DMS153 treated with DMSO at 0.1 percent for 48 hours (cell line): ENCODE results near the gene TMEM178B.
"Not testable (repeated sequence)": the region's sequence is repeated elsewhere in the genome, so short reads cannot be mapped to it uniquely, and the experiment has no call there.

Source experiments
- DNase-seq: peaks from one replicate; lab custom pipeline; 2025; ENCODE audit not compliant: unreplicated experiment; lab: John Stamatoyannopoulos, UW

TMEM178B gene

GRCh38 chr7:141073641-141074161 is at the start of gene TMEM178B:
TSS of gene TMEM178B (plus strand) at chr7:141074064.
- peak; percentile 64 for DNase-seq

DNA sequence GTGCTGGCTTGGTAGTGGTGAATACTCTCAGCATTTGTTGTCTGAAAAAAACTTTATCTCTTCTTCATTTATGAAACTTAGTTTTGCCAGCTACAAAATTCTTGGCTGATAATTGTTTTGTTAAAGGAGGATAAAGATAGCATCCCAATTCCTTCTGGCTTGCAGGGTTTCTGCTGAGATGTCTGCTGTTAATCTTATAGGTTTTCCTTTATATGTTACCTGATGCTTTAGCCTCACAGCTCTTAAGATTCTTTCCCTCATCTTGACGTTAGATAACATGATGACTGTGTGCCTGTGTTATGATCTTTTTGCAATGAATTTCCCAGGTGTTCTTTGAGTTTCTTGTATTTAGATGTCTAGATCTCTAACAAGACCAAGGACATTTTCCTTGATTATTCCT is 49.2 kb upstream of the TMEM178B start:
- no peak for DNase-seq

DNA sequence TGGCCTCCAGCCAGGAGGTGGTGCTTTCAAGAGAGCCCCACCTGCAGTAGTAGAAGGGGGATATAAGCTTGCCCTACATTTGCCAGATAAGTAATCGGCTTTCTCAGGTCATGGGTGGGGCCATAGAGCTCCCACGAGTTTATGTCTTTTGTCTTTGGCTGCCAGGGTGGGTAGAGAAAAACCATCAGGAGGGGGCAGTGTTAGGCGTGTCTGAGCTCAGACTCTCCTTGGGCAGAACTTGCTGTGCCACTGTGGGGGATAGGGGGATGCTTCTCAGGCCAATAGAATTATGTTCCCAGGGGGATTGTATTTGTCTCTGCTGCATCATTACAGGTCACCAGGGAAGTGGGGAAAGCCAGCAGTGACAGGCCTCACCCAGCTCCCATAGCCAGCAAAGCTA is 46.8 kb upstream of the TMEM178B start:
- DNase-seq, result no peak

- no peak for DNase-seq
Measured at GRCh38 chr7:141028767-141029166, 45.1 kb upstream of the TMEM178B start.

DNA sequence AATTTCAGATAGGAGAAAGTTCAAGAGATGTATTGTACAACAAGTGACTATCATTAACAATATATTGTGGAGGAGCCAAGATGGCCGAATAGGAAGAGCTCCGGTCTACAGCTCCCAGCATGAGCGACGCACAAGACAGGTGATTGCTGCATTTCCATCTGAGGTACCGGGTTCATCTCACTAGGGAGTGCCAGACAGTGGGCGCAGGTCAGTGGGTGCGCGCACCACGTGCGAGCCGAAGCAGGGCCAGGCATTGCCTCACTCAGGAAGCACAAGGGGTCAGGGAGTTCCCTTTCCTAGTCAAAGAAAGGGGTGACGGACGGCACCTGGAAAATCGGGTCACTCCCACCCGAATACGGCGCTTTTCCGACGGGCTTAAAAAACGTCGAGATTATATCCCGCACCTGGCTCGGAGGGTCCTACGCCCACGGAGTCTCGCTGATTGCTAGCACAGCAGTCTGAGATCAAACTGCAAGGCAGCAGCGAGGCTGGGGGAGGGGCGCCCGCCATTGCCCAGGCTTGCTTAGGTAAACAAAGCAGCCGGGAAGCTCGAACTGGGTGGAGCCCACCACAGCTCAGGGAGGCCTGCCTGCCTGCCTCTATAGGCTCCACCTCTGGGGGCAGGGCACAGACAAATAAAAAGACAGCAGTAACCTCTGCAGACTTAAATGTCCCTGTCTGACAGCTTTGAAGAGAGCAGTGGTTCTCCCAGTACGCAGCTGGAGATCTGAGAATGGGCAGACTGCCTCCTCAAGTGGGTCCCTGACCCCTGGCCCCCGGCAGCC is 41.1 kb upstream of the TMEM178B start:
- not testable (repeated sequence) for DNase-seq

DNA sequence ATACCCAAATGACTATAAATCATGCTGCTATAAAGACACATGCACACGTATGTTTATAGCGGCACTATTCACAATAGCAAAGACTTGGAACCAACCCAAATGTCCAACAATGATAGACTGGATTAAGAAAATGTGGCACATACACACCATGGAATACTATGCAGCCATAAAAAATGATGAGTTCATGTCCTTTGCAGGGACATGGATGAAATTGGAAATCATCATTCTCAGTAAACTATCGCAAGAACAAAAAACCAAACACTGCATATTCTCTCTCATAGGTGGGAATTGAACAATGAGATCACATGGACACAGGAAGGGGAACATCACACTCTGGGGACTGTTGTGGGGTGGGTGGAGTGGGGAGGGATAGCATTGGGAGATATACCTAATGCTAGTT is 35.8 kb upstream of the TMEM178B start:
- not testable (repeated sequence) for DNase-seq

DNA sequence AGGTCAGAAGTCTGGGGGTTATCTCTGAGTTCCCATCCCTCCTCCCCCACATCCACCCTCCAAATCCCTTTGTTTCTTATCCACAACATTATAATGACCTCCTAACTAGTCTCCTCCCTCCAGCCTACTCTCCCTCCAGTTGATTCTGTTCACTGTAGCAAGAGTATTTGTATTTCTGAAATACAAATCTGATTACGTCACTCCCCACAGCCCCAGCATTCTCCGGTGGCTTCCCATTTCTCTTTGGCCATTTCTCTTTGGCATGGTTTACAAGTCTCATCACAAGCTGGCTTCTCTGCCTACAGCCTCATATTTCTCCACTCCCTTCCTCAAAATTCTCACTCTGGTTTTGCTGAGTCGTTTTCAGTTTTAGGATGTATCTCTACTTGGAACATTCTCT is 34.5 kb upstream of the TMEM178B start:
- no peak for DNase-seq

DNA sequence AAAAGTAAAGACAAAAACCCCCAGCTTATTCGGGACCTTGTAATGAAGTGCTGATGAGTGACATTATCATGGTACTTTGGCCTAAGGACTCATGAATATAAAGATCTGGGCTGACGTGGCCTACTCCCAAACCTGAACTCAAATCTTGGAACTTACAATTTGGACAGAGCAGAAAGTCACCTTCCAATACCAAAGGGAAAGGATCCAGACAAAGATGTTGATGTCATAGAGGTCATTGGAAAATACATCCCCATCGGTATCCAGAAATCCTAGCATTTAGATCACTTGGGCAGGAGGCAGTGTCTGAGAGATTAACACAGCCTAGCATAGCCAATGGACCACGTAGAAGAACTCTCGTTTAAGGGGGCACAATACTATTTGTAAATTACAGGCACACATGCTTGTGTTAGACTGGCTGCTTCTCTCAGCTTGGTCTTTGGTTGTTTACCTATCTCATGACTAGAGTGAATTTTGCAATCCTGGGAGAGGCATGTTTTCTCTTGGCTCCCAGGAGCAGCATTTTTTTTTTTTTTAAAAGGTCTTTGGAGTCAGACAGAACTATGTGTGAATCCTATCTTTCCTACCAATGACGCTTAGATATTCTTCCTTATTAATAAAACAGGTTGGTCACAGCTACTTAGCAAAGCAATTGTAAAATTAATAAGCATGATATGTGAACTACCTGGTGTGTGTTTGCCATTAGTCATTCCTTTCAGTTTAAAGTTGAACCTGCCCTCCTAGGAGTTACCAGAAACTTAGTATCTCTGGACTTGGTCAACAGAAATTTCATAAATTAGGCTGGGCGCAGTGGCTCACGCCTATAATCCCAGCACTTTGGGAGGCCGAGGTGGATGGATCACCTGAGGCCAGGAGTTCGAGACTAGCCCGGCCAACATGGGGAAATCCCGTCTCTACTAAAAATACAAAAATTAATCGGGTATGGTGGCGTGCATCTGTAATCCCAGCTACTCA is 31.4 kb upstream of the TMEM178B start:
- no peak for DNase-seq

DNA sequence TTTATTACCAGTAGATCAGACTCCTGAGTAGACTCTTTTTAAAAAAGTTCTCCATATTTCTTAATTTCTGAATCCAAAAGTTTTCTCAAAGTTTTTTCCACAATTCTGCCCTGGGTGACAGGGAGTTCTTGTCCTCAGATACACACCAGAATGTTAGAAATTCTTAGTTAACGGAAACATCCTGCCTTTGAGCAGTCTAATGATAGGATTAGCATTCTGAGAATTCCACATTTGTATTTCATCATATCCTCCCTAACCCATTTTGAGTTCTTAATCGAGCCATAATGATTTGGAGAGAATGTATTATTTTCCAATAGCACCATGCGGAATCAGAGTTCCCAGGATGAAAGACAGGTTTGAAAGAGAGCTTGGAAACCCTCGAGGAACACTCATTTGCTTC is 30.2 kb upstream of the TMEM178B start:
- no peak for DNase-seq

- no peak for DNase-seq
Measured at GRCh38 chr7:141045126-141045841, 28.6 kb upstream of the TMEM178B start.

DNA sequence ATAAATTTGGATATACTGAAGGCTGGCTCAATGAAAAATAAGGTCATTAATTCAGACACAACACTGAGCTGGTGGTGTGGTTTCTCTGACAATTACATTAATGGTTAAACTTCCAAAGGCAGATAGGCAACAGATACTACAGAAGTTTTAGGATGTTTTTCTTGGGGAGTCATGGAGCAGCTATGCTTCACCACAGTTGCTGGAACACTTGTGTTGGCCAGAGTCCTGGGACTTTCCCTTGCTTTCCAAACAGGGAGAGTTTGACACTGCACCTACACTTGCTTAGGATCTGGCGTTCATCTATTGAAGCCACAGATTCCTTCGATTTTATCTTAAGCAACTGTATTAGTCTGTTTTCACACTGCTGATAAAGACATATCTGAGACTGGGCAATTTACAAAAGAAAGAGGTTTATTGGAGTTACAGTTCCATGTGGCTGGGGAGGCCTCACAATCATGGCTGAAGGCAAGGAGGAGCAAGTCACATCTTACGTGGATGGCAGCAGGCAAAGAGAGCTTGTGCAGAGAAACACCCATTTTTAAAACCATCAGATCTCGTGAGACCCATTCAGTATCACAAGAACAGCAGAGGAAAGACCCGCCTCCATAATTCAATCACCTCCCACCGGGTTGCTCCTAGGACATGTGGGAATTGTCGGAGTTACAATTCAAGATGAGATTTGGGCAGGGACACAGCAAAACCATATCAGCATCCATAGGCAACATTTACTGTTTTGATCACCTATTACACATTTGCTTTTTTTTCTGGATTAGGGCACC is 27.8 kb upstream of the TMEM178B start:
- DNase-seq, result no peak

DNA sequence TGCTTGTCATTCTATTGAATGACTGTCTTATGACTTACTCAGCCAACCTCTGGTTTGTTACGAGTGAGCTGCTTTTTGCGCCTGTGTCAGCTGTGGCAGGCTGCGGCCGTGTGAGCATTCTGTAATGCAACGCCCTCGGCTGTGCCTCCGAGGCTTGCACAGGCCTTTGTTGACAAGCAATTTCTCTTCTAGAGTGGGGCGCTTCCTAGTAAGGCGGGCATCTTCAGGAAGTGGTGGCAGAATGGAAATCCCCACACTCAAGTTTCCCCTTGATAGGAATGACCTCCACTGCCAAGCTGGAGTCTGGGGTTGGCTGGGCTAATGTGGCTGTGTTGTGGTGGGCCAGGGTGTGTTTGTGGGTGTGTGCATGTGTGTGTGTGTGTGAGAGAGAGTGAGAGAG is 20.2 kb upstream of the TMEM178B start:
- peak; percentile 60 for DNase-seq

DNA sequence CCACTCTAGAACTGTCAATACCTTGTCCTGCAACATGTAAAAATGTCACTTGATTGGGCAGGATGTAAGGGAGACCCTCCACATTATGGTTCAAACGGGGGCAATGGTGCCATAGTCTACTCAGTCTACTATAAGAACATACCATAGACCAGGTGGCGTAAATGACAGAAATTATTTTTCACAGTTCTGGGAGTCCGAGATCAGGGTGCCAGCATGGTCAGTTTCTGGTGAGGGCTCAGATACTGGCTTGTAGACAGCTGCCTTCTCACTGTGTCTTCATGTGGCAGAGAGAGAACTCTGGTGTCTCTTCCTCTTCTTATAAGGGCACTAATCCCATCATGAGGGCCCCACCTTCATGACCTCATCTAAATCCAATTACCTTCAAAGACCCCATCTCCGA is 18.7 kb upstream of the TMEM178B start:
- DNase-seq, result no peak

GRCh38 chr7:141057788-141058187 is 16.1 kb upstream of the TMEM178B start:
- DNase-seq, result no peak

DNA sequence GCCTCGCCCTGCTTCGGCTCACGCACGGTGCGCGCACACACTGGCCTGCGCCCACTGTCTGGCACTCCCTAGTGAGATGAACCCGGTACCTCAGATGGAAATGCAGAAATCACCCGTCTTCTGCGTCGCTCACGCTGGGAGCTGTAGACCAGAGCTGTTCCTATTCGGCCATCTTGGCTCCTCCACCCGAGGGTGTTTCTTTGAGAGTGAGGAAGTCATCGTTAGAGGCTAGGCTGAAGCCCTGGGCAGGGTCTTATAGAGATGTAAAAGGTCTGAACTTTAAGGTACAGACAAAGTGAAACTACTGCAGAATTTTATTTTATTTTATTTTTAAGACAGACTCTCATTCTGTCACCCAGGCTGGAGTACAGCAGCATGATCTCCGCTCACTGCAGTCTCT is 6.0 kb upstream of the TMEM178B start:
- not testable (repeated sequence) for DNase-seq

- DNase-seq, result peak; percentile 79
Measured at GRCh38 chr7:141071260-141071854, 2.5 kb upstream of the TMEM178B start.

DNA sequence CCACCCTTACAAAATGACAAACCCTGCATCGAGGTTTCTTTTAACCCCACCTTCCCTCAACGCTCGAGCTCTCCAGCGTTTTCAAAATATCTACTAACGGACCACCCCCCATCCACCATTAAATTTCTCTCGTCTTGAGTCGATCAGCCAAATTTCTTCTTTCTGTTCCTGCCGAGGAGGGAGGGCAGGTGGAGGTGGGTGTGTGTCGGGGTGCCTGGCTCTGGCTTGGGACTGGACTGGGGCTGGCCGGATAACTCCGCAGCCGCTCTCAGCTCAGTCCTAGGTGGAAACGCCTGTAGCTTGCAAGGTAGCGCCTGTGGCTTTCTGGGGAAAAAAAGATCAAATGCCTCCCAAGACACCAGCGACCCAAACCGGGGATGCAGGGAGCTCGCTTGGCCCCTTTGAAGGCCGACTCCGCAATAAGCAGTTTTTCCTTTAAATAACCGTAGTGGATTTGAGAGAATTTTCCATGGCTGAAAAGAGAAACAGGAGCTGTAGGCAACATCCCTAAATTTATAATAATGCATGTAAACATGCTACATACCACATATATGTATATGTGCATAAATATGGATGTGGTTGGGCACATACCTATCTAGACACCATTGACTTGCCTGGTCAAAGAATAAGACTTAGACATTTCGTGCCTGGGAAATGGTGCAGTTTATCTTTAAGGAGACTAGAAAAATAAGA is 1.9 kb upstream of the TMEM178B start:
- DNase-seq, result peak; percentile 71

DNA sequence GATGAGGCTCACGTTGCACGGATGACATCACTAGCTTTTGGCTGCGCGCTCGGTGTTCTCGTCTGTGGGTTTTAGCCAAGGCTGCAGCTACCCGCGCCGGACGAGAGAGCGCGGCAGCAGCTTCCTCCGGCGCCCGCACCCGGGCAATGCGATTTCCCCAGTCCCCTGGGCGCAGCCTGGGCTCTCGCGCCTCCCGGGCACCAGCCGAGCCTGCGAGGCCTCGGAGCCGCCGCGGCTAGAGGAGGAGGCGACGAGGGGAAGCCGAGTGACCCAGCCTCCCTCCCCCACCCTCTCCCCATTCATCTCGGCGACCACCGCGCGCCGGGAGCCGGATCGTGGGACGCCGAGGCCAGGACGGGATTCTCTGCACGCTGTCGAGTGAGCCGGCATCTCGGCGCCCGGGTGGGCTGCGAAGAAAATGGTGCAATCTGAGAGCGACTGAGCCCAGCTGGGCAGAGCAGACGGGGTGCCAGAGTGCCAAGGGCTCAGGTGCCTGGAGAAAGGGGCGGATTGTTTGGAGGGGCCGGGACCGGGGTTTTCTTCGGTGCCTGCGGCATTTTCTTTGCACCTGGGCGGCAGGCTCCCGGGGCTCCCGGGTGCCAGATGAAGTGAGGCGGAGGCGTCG is 1.2 kb upstream of the TMEM178B start:
- DNase-seq, result peak; percentile 84

- no peak for DNase-seq
Measured at GRCh38 chr7:141073173-141073640, 657 bp upstream of the TMEM178B start.
